Stimulated activated CD4-positive, alpha-beta T cell treated with anti-CD3 and anti-CD28 coated beads, Interleukin-1b, Interleukin-23, amount 100 ng/mL, for 48 hours (primary cell): ENCODE results near the gene MAGEE2.
"Not testable (repeated sequence)": the region's sequence is repeated elsewhere in the genome, so short reads cannot be mapped to it uniquely, and the experiment has no call there.

Experiments
- DNase-seq: peaks from one replicate; pipeline ENCODE4 v3.0.0-alpha.2; 2020

Gene MAGEE2, protein sequence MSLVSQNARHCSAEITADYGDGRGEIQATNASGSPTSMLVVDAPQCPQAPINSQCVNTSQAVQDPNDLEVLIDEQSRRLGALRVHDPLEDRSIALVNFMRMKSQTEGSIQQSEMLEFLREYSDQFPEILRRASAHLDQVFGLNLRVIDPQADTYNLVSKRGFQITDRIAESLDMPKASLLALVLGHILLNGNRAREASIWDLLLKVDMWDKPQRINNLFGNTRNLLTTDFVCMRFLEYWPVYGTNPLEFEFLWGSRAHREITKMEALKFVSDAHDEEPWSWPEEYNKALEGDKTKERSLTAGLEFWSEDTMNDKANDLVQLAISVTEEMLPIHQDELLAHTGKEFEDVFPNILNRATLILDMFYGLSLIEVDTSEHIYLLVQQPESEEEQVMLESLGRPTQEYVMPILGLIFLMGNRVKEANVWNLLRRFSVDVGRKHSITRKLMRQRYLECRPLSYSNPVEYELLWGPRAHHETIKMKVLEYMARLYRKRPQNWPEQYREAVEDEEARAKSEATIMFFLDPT

DNA sequence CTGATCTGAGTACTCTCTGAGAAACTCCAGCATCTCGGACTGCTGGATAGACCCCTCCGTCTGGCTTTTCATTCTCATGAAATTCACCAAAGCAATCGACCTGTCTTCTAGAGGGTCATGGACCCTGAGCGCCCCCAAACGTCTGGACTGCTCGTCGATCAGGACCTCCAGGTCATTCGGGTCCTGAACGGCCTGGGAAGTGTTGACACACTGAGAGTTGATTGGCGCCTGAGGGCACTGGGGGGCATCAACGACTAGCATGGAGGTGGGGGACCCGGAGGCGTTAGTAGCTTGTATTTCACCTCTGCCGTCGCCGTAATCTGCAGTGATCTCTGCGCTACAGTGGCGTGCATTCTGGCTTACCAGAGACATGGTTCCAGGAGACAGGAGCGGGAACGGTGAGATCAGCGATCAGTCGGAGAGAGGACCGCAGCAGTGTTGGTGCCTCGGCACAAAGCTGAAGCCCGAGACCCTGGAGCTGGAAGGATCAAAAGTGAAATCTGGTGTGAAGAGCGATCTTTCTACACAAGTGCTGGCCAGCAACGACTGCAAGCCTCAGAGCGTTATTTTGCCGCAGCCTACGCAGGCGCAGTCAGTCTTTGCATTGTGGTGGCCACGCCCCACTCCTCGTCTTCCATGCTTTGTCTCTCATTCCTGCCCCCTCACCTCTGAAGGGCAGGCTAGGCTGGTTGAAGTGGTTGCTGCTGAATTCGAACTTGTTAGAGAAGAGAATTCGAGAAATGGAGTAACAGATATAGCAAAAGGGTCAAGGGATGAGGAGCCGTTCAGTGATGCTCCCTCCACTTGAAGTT lies at the start of gene MAGEE2:
MAGEE2 (minus strand) TSS at position 575 of the 812 bp plus-strand sequence; CDS start at position 372, 203 bp downstream.
- peak; percentile 9 for DNase-seq

DNA sequence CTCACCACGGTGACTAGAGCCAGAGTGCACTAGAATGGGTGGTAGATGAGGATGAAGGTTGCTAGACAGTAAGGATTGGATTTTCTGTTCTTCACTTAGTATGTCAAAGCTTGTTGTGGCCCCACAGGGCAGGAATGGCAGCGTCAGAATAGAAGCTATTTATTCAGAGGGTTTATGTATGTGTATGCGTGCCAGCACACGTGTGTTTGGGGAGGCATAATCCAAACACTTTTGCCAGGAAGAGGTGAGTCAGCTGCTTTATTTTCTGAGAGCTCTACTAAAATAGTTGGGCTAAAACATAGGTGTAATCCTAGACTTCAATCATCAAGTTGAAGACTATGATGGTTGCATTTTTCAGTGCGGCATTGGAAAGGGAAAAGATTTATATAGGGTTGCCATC lies 1.2 kb upstream of the MAGEE2 start:
- DNase-seq: no peak

DNA sequence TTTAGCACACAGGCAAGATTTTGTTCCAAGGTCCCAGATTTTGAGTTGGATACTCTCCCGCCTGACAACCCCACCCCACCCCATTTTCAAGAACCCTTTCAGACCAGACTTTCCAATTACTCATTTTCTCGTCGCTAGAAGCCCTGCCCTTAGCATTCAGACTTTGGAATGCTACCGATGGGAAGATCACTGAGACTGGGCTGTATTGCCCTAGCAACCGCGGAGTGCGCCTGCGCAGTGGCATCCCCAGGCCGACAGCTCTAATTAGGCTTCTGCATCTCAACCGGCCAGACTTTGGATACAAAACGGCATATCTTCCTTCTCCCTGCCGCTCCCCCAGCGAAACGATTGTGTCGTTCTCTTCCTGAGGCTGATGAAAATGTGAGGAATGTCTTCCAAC lies 3.4 kb downstream of the MAGEE2 start:
- no peak for DNase-seq

DNA sequence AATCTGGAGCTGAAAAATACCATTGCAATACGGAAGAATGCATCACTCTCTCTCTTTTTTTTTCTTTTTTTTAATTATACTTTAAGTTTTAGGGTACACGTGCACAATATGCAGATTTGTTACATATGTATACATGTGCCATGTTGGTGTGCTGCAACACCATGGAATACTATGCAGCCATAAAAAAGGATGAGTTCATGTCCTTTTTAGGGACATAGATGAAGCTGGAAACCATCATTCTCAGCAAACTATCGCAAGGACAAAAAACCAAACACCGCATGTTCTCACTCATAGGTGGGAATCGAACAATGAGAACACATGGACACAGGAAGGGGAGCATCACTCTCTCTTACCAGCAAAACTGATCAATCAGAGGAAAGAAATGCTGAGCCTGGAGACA lies 17.0 kb downstream of the MAGEE2 start:
- DNase-seq: not testable (repeated sequence)

DNA sequence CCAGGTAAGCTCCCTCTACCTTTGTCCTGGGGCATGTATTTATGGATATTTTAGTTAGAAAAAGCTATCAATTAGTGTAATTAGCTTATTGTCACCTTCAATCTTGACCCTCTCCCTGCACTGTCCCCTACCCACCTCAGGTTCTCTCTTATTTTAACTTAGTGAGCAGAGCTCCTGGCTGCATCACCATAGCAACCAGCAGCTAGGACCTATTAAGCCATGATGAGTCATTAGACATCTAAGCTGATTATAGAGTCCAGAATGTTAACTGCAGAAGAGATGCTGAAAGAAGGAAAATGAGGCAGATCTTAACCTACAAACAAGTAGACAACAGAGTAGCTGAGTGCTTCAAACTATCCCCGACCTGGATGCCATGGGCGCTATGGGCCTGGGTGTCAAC lies 36.6 kb downstream of the MAGEE2 start:
- no peak for DNase-seq

DNA sequence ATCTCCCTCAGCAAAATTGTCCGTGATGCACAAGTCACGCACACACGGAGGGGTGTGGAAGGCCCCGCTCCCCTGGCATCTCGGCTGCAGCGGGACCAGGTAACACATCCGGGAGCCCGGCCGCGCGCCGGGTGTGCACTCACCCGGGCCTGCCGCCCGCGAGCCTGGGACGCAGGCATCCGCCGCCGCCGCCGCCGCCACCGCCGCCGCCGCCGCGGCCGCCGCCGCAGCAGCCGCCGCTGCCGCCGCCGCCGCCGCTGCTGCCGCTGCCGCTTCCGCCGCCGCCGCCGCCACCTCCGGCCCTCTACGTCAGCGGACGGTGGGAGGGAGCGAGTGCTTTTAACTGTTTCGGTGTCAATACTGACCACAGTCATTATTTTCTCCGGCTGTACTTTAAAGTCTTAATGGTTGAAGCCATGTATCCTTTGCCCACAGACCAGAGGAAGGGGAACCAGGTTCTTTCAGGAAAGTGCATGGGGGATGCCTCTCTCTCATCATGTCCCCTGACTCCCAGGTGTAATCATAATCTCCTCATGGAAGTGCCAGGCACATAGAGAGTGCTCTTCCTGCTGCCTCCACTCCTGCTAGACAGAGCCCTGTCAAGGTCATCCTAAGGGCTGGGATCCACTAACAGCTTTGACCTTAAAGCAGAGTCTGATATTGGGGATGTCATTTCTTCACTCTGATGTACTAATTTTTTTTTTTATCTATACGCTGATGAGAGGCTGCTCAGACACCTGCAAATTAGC lies 38.0 kb downstream of the MAGEE2 start:
- peak; percentile 19 for DNase-seq
